ENCODE data around the gene TRERF1.
A peak's percentile ranks its signal among the peaks of the same experiment; 100 is the strongest.

The TRERF1 gene

DNA sequence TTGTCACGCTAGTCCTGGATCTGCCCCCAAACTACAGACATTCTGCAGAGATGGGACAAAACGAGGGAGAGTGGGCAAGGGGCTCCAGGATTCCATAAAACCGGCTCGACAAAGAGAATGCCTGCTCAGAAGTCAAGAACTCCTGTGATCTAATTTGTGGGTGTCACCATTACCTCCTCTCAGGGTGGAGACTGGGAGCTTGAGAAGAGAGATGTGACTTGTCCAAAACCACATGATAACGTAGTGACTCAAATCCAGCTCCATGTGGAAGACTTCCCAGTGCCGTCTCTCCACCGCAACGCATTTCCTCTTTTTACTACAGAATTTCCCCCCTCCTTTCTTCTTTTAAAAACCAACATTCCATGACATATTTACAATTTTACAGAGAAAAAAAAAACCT lies 44.3 kb downstream of the TRERF1 start:
- Histone ChIP-seq H3K27ac (ENCODE audit: low read depth, low read length) (no peak overlapping the region), H3K9me3 (ENCODE audit: control insufficient read depth in 5 of 5, low read length in 5 of 5) (no peaks in the 10 kb centered on the region), H3K9ac (ENCODE audit: low read length in 5 of 5) (no peak overlapping the region), H3K4me3 (ENCODE audit: low read depth in 1 of 5, low read length in 5 of 5) (no peak overlapping the region), H3K36me3 (ENCODE audit: control insufficient read depth in 5 of 5, insufficient read depth in 5 of 5, low read length in 5 of 5) (no peaks in the 10 kb centered on the region), H3K27me3 (ENCODE audit: control insufficient read depth in 5 of 5, insufficient read depth in 4 of 5, low read length in 5 of 5) (peaks cover 0 to 5% (median 0%) of the 10 kb centered on the region in 5 donors), H3K4me1 (ENCODE audit: control insufficient read depth in 5 of 5, insufficient read depth in 5 of 5, low read length in 5 of 5) (peaks cover 0 to 32% (median 8%) of the 10 kb centered on the region in 5 donors)

DNA sequence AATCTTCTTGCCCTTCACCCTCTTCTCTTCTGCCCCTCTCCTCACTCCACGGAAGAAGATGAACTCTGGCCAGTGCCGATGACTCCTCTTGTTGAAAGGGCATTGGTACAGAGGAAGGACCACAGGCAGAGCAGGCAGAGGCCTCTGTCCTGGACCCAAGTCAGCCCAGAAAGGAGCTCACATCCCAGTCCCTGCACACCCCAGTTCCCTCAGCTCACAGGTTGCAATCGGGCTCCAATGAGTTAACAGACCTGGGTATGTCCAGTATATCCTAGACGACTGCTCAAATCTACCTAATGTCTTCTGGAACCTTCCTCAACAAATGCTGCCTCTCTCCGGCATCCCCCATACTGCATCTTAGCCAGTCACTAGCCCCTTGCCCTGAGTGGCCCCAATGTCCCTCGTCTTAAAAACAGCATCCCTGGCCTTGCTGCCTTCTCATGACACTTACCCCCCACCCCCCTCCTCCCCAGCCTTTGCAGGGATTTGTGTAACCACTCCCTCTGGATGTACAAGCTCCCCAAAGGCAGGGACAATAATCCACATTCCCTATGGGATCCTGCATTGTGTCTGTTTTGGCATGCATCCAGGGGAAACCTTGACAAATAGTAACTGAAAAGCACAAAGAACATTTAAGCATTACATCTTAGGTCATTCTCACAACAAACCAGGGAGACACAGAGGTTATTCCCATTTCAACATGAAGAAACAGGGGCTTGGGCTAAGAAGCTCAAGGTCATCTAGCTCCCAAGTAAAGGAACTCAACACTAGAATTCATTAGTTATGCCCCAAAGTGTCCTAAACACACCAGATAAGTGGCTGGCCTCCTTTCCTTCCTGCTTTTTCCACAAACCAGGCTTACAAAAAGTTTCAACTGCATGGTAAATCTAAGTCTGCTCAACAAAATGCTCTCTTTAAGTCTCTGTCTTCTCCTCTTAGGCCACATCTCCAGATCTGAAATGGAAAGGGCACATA lies 45.1 kb downstream of the TRERF1 start:
- no peaks in the 10 kb centered on the region for H3K9me3 ChIP-seq (ENCODE audit: control insufficient read depth in 5 of 5, low read length in 5 of 5)
- peaks cover 0 to 5% (median 0%) of the 10 kb centered on the region in 5 donors for H3K27me3 ChIP-seq (ENCODE audit: control insufficient read depth in 5 of 5, insufficient read depth in 4 of 5, low read length in 5 of 5)
- no peak overlapping the region for H3K9ac ChIP-seq (ENCODE audit: low read length in 5 of 5)
- peaks cover 0 to 32% (median 8%) of the 10 kb centered on the region in 5 donors for H3K4me1 ChIP-seq (ENCODE audit: control insufficient read depth in 5 of 5, insufficient read depth in 5 of 5, low read length in 5 of 5)
- no peak overlapping the region for H3K27ac ChIP-seq (ENCODE audit: low read depth, low read length)
- no peak overlapping the region for H3K4me3 ChIP-seq (ENCODE audit: low read depth in 1 of 5, low read length in 5 of 5)
- no peaks in the 10 kb centered on the region for H3K36me3 ChIP-seq (ENCODE audit: control insufficient read depth in 5 of 5, insufficient read depth in 5 of 5, low read length in 5 of 5)

DNA sequence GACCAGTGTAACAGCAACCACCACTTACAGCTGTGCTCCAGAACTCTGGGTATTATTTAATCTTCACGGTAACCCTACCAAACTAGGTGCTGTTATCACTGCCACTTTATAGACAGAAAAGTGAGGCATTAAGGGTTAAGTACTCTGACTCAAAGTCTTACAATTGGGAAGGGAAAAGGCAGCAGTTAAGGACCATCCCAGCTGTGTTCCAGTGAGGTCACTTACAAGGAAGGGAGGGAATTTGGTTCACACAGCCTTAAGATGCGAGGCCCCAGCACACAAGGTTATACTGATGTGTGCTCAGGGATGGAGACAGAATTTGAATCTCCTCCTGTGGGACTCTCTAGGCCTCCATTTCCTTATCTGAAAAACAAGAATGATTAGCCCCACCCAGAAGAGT lies 46.7 kb downstream of the TRERF1 start:
- Histone ChIP-seq H3K9ac (ENCODE audit: low read length in 5 of 5) (no peak overlapping the region), H3K4me1 (ENCODE audit: control insufficient read depth in 5 of 5, insufficient read depth in 5 of 5, low read length in 5 of 5) (peaks cover 0 to 32% (median 8%) of the 10 kb centered on the region in 5 donors), H3K27ac (ENCODE audit: low read depth, low read length) (no peak overlapping the region), H3K36me3 (ENCODE audit: control insufficient read depth in 5 of 5, insufficient read depth in 5 of 5, low read length in 5 of 5) (no peaks in the 10 kb centered on the region), H3K4me3 (ENCODE audit: low read depth in 1 of 5, low read length in 5 of 5) (no peak overlapping the region), H3K9me3 (ENCODE audit: control insufficient read depth in 5 of 5, low read length in 5 of 5) (no peaks in the 10 kb centered on the region), H3K27me3 (ENCODE audit: control insufficient read depth in 5 of 5, insufficient read depth in 4 of 5, low read length in 5 of 5) (peaks cover 0 to 5% (median 0%) of the 10 kb centered on the region in 5 donors)

DNA sequence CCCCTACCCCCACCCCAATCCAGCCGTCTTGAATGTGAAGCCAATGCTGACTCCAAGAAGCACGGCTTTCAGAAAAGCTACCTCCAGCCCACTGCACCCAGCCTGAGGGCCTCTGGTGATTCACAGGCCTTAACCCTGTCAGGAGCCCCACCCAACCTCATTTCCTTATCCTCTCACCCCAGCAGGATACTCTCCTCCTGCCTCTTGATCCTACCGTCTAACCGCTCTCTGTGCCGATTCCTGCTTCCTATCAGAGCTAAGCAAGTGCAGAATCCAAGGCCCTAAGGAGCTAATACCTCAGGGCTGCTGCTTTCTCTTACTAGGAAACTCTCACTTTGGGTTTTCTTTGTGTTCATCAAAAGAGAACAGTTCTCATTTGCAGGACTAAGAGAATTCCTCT lies 47.2 kb downstream of the TRERF1 start:
- no peaks in the 10 kb centered on the region for H3K9me3 ChIP-seq (ENCODE audit: control insufficient read depth in 5 of 5, low read length in 5 of 5)
- no peaks in the 10 kb centered on the region for H3K36me3 ChIP-seq (ENCODE audit: control insufficient read depth in 5 of 5, insufficient read depth in 5 of 5, low read length in 5 of 5)
- H3K4me3 ChIP-seq (ENCODE audit: low read depth in 1 of 5, low read length in 5 of 5) = no peak overlapping the region
- no peak overlapping the region for H3K27ac ChIP-seq (ENCODE audit: low read depth, low read length)
- H3K4me1 ChIP-seq (ENCODE audit: control insufficient read depth in 5 of 5, insufficient read depth in 5 of 5, low read length in 5 of 5) = peaks cover 0 to 32% (median 8%) of the 10 kb centered on the region in 5 donors
- H3K27me3 ChIP-seq (ENCODE audit: control insufficient read depth in 5 of 5, insufficient read depth in 4 of 5, low read length in 5 of 5) = peaks cover 0 to 5% (median 0%) of the 10 kb centered on the region in 5 donors
- H3K9ac ChIP-seq (ENCODE audit: low read length in 5 of 5) = peak overlapping the region in 1 of 5 donors; percentile 26

DNA sequence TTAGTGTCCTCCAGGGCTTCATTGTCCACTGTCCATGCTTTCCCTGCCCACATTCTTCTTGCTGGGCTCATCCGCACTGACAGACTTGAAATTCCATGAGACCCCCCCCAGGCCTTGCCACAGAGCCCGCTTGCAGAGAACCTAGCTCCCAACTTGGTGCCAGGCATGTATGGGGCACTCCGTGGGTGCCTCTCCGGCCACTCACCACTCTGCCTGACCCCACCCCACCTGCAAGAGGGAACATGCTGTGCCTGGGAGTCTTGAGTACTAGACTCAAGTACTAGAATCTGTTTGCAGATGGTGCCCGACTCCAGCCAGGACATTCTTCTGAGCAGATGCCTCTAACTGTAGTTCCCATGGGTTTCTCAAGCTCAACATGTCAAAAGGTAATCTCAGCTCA lies 47.9 kb downstream of the TRERF1 start:
- H3K9ac ChIP-seq (ENCODE audit: low read length in 5 of 5) = no peak overlapping the region
- H3K27ac ChIP-seq (ENCODE audit: low read depth, low read length) = no peak overlapping the region
- H3K4me1 ChIP-seq (ENCODE audit: control insufficient read depth in 5 of 5, insufficient read depth in 5 of 5, low read length in 5 of 5) = peaks cover 0 to 32% (median 8%) of the 10 kb centered on the region in 5 donors

DNA sequence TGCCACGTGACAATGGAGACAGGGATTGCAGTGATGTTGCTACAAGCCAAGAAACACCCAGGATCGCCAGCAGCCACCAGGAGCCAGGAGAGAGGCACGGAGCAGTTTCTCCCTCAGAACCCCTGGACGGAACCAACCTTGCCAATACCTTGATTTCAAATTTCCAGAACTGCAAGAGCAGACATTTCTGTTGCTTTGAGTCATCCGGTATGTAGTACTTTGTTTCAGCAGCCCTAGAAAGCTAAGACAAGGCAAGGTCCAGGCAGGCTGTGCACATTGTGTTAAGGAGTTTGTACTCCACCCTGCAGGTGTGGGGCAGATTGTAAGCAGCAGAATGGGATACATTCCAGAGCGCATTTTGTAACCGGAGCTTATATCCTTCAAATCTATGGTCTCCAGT lies 48.3 kb downstream of the TRERF1 start:
- peaks cover 0 to 32% (median 8%) of the 10 kb centered on the region in 5 donors for H3K4me1 ChIP-seq (ENCODE audit: control insufficient read depth in 5 of 5, insufficient read depth in 5 of 5, low read length in 5 of 5)
- peak overlapping the region in 1 of 5 donors; percentile 5 for H3K9ac ChIP-seq (ENCODE audit: low read length in 5 of 5)
- no peak overlapping the region for H3K27ac ChIP-seq (ENCODE audit: low read depth, low read length)
- no peaks in the 10 kb centered on the region for H3K9me3 ChIP-seq (ENCODE audit: control insufficient read depth in 5 of 5, low read length in 5 of 5)
- H3K4me3 ChIP-seq (ENCODE audit: low read depth in 1 of 5, low read length in 5 of 5) = no peak overlapping the region
- no peaks in the 10 kb centered on the region for H3K36me3 ChIP-seq (ENCODE audit: control insufficient read depth in 5 of 5, insufficient read depth in 5 of 5, low read length in 5 of 5)
- H3K27me3 ChIP-seq (ENCODE audit: control insufficient read depth in 5 of 5, insufficient read depth in 4 of 5, low read length in 5 of 5) = peaks cover 0 to 5% (median 0%) of the 10 kb centered on the region in 5 donors

More for the DNA sequence above, 47.9 kb downstream of the TRERF1 start:
- H3K27me3 ChIP-seq (ENCODE audit: control insufficient read depth in 5 of 5, insufficient read depth in 4 of 5, low read length in 5 of 5) = peaks cover 0 to 5% (median 0%) of the 10 kb centered on the region in 5 donors
- H3K4me3 ChIP-seq (ENCODE audit: low read depth in 1 of 5, low read length in 5 of 5) = no peak overlapping the region
- no peaks in the 10 kb centered on the region for H3K9me3 ChIP-seq (ENCODE audit: control insufficient read depth in 5 of 5, low read length in 5 of 5)
- H3K36me3 ChIP-seq (ENCODE audit: control insufficient read depth in 5 of 5, insufficient read depth in 5 of 5, low read length in 5 of 5) = no peaks in the 10 kb centered on the region

DNA sequence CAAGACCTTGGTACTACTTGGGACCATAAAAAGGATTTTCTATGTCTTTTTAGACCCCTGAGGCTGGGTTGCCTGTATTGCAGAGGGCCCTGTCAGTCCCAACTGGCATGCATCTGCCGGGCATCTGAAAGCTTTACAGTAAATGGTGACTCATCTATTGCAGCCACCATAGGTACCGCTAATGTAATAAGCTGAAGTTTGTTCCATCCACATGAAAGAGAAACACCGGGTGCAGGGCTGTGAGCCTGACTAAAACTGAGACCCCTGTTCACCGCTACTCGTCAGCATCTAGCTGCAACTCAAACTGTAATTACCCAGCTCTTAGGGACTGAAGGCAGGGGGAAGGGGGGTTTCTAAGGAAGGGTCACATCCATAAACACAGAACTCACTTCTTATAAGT lies 49.5 kb downstream of the TRERF1 start:
- H3K4me3 ChIP-seq (ENCODE audit: low read depth in 1 of 5, low read length in 5 of 5) = no peak overlapping the region
- H3K27ac ChIP-seq (ENCODE audit: low read depth, low read length) = no peak overlapping the region
- H3K27me3 ChIP-seq (ENCODE audit: control insufficient read depth in 5 of 5, insufficient read depth in 4 of 5, low read length in 5 of 5) = peaks cover 0 to 5% (median 0%) of the 10 kb centered on the region in 5 donors

DNA sequence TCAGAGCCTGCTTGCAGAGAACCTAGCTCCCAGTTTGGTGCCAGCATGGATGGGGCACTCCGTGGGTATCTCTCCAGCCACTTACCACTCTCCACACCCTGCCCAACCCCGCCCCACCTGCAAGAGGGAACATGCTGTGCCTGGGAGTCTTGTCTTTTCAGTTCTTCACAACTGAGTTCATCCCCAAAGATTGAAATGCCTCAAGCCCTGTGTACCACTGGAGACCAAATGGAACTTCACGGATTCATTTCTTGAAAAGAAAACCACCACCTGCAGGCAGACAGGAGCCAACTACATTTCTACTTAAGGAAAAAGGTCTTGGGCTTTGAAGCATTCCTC lies 50.1 kb downstream of the TRERF1 start:
- no peak overlapping the region for H3K9ac ChIP-seq (ENCODE audit: low read length in 5 of 5)
- H3K27ac ChIP-seq (ENCODE audit: low read depth, low read length) = no peak overlapping the region
- H3K4me1 ChIP-seq (ENCODE audit: control insufficient read depth in 5 of 5, insufficient read depth in 5 of 5, low read length in 5 of 5) = peaks cover 0 to 24% (median under 1%) of the 10 kb centered on the region in 5 donors
- H3K9me3 ChIP-seq (ENCODE audit: control insufficient read depth in 5 of 5, low read length in 5 of 5) = no peaks in the 10 kb centered on the region
- peaks cover 0 to 5% (median 0%) of the 10 kb centered on the region in 5 donors for H3K27me3 ChIP-seq (ENCODE audit: control insufficient read depth in 5 of 5, insufficient read depth in 4 of 5, low read length in 5 of 5)
- no peak overlapping the region for H3K4me3 ChIP-seq (ENCODE audit: low read depth in 1 of 5, low read length in 5 of 5)
- H3K36me3 ChIP-seq (ENCODE audit: control insufficient read depth in 5 of 5, insufficient read depth in 5 of 5, low read length in 5 of 5) = no peaks in the 10 kb centered on the region

More for the DNA sequence above, 49.5 kb downstream of the TRERF1 start:
- H3K9ac ChIP-seq (ENCODE audit: low read length in 5 of 5) = no peak overlapping the region
- no peaks in the 10 kb centered on the region for H3K9me3 ChIP-seq (ENCODE audit: control insufficient read depth in 5 of 5, low read length in 5 of 5)
- no peaks in the 10 kb centered on the region for H3K36me3 ChIP-seq (ENCODE audit: control insufficient read depth in 5 of 5, insufficient read depth in 5 of 5, low read length in 5 of 5)
- peaks cover 0 to 30% (median 7%) of the 10 kb centered on the region in 5 donors for H3K4me1 ChIP-seq (ENCODE audit: control insufficient read depth in 5 of 5, insufficient read depth in 5 of 5, low read length in 5 of 5)

DNA sequence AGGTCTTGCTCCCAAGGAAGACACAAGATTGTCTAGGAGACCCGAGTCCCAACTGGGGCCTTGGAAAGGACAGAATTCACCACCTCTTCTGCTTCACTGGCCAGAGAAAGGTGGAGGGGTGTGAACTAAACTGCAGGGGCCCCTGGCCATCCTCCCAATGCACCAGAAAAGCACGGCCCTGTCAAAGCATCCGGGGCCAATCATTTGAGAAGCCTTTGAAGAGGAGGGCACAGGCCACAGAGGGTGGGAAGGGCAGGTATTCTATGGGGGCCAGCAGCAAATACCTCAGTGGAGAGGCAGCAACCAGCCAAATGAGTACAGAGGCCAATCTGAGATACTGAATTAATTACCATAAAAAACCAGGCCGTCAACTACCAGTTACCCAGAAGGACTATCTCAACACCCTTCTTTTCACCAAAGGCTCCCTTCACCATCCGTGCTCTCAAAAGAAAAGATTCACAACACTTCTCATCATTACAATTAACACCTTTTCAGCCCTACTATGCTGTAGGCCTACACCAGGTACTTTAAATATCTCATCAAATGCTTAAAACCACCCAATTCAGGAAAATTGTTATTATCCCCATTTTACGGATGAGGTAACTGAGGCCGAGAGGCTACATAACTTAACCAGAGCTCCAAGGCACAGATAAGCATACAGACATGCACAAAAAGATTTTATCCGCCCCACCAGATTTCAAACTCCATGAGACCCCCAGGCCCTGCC lies 50.7 kb downstream of the TRERF1 start:
- Histone ChIP-seq H3K27ac (ENCODE audit: low read depth, low read length) (no peak overlapping the region), H3K36me3 (ENCODE audit: control insufficient read depth in 5 of 5, insufficient read depth in 5 of 5, low read length in 5 of 5) (no peaks in the 10 kb centered on the region), H3K9me3 (ENCODE audit: control insufficient read depth in 5 of 5, low read length in 5 of 5) (no peaks in the 10 kb centered on the region), H3K4me3 (ENCODE audit: low read depth in 1 of 5, low read length in 5 of 5) (no peak overlapping the region), H3K9ac (ENCODE audit: low read length in 5 of 5) (no peak overlapping the region), H3K27me3 (ENCODE audit: control insufficient read depth in 5 of 5, insufficient read depth in 4 of 5, low read length in 5 of 5) (peaks cover 0 to 5% (median 0%) of the 10 kb centered on the region in 5 donors), H3K4me1 (ENCODE audit: control insufficient read depth in 5 of 5, insufficient read depth in 5 of 5, low read length in 5 of 5) (peaks cover 0 to 19% (median 0%) of the 10 kb centered on the region in 5 donors)

Measured in subcutaneous abdominal adipose tissue (tissue), 5 donors.